ENCODE data around the gene LIPK. TPM values are rescaled to one million over a fixed set of nuclear protein-coding genes. Genes with fewer than 3 reads are reported as not detected.
"Not testable (repeated sequence)": the region's sequence is repeated elsewhere in the genome, so short reads cannot be mapped to it uniquely, and the experiment has no call there.

LIPK gene
- total RNA-seq, 1 donor from 2014 or later = not detected

DNA sequence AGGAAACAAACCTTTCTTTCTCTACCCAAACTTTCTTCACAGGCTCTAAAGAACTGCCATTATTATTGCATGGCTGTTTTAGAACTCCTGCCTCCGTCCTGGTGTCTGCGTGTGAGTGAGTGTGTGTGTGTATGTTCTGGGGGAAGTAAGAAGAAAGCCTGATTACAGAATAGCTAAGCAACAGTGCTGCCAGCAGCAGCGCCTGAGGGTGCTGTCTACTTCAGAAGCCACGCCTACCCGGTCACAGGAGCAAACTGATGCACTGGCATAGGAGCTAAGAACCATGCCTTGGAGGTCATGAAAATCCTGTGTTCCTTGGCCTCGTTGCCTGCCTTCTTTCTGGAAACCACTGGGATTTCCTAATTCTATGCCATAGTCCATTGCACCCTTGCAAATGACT lies 25.2 kb downstream of the LIPK start:
- no peaks in the 10 kb centered on the region for H3K9me3 Mint-ChIP-seq
- DNase-seq (ENCODE audit: low spot score) = no peak
- intact Hi-C loops (cut with micrococcal nuclease) = no loop called here
- peaks cover 28% of the 10 kb centered on the region for H3K27me3 Mint-ChIP-seq (ENCODE audit: low read depth)
- no peak overlapping the region for H3K27ac Mint-ChIP-seq
- no peaks in the 10 kb centered on the region for H3K36me3 Mint-ChIP-seq (ENCODE audit: low read depth)
- no peak overlapping the region for H3K4me3 Mint-ChIP-seq (ENCODE audit: low read depth)
- peaks cover 1% of the 10 kb centered on the region for H3K4me1 Mint-ChIP-seq (ENCODE audit: low read depth)

DNA sequence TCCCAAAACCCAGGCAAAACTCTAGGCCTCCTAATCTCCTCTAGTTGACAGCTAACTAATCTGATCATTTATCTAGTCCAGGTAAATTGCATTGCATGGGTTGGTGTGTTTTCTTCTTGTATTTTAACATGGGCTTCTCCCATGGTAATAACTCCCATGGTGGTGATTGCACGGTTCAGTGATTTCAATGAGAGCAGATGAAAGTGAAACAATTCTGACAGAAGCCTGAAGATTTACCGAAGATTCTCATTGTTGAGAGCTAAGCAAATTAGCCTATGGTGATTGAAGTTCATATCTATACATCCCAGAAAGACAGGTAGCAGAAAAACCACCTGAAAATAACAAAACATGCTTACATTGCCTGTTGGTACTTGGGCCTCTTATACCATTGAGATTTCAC lies 27.2 kb downstream of the LIPK start:
- intact Hi-C loops (cut with micrococcal nuclease) = no loop called here
- no peak for DNase-seq (ENCODE audit: low spot score)
- Mint-ChIP-seq H3K9me3 (no peaks in the 10 kb centered on the region), H3K4me3 (ENCODE audit: low read depth) (no peak overlapping the region), H3K36me3 (ENCODE audit: low read depth) (no peaks in the 10 kb centered on the region), H3K4me1 (ENCODE audit: low read depth) (peaks cover 1% of the 10 kb centered on the region), H3K27ac (no peak overlapping the region), H3K27me3 (ENCODE audit: low read depth) (peaks cover 27% of the 10 kb centered on the region)

DNA sequence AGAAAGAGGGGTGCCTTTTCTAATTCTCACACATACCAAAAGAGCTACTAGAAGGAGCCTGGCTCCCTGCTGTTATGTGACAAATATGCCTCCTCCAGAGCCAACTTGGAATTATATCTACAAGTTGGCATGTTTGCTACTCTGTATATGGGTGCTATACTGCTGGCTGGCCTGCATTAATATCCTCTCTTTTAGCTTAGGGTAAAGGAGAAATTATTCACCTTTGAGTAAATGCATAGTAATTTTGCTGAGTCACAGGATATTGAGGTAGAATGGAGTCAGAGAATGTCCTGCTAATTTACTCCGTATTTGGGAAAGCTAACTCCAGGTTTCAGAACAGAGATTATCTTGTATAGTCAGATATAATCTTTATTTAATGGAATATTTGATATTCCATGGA lies 29.6 kb downstream of the LIPK start:
- Mint-ChIP-seq H3K27me3 (ENCODE audit: low read depth) (peaks cover 39% of the 10 kb centered on the region), H3K9me3 (no peaks in the 10 kb centered on the region), H3K27ac (no peak overlapping the region), H3K4me1 (ENCODE audit: low read depth) (peaks cover 1% of the 10 kb centered on the region), H3K36me3 (ENCODE audit: low read depth) (no peaks in the 10 kb centered on the region), H3K4me3 (ENCODE audit: low read depth) (no peak overlapping the region)
- intact Hi-C loops (cut with micrococcal nuclease) = no loop called here
- DNase-seq (ENCODE audit: low spot score) = no peak

DNA sequence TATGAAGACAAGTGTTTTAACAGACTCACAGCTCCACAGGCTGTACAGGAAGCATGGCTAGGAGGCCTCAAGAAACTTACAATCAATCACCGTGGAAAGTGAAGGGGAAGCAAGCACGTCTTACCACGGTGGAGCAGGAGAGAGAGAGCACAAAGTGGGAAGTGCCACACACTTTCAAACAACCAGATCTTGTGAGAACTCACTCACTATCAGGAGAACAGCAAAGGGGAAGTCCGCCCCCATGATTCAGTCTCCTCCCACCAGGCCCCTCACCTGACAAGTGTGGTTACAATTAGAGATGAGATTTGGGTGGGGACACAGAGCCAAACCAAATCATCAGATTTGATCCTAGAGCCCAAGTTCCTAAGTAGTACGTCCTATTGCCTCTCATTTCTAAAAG lies 35.9 kb downstream of the LIPK start:
- H3K4me1 Mint-ChIP-seq (ENCODE audit: low read depth); H3K9me3 Mint-ChIP-seq; H3K36me3 Mint-ChIP-seq (ENCODE audit: low read depth); DNase-seq (ENCODE audit: low spot score); intact Hi-C loops (cut with micrococcal nuclease); H3K4me3 Mint-ChIP-seq (ENCODE audit: low read depth); H3K27ac Mint-ChIP-seq: not testable (repeated sequence)
- peaks cover 46% of the 10 kb centered on the region for H3K27me3 Mint-ChIP-seq (ENCODE audit: low read depth)

DNA sequence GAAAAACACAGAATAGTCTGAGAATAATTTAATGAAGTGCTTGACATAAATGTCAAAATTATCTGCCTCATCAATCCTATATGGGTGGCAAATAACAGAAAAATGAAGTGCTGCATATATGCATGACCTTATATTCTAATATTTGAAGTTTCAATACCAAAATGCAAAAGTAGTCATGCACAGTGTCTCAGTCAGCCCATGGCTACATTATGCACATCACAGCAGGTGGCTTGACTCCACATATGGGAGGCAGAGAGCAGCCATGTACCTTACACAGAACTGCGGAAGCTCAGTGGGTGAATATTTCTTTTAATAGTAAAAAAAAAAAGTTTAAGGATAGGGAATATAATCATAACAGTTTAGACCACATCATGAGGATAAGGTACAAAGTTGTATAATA lies 36.4 kb downstream of the LIPK start:
- Mint-ChIP-seq H3K4me1 (ENCODE audit: low read depth) (no peaks in the 10 kb centered on the region), H3K9me3 (peaks cover 9% of the 10 kb centered on the region), H3K36me3 (ENCODE audit: low read depth) (no peaks in the 10 kb centered on the region), H3K27ac (no peak overlapping the region), H3K4me3 (ENCODE audit: low read depth) (no peak overlapping the region), H3K27me3 (ENCODE audit: low read depth) (peaks cover 49% of the 10 kb centered on the region)
- intact Hi-C loops (cut with micrococcal nuclease) = no loop called here
- no peak for DNase-seq (ENCODE audit: low spot score)

DNA sequence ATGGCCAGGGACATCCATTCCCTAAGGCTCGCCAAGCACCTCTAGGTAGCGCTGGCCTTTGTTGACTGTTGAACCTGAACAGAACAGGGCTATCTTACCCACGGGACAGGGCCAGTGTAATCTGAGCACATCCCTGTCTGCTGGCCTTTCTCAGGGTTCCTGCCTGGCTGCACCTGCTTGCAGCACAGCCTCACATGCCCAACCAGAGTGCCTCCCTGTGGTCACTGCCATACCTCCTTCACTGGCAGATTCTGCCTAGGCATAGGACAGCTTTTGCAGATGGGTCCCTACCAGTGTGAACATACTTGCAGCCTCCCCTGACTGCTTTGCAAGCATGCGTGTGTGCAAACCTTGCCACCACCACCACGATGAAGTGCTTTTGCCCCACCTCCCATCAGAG lies 38.0 kb downstream of the LIPK start:
- intact Hi-C loops (cut with micrococcal nuclease) = no loop called here
- no peaks in the 10 kb centered on the region for H3K4me1 Mint-ChIP-seq (ENCODE audit: low read depth)
- H3K9me3 Mint-ChIP-seq = peaks cover 12% of the 10 kb centered on the region
- no peak overlapping the region for H3K4me3 Mint-ChIP-seq (ENCODE audit: low read depth)
- no peak overlapping the region for H3K27ac Mint-ChIP-seq
- DNase-seq (ENCODE audit: low spot score) = no peak
- H3K27me3 Mint-ChIP-seq (ENCODE audit: low read depth) = peaks cover 49% of the 10 kb centered on the region
- no peaks in the 10 kb centered on the region for H3K36me3 Mint-ChIP-seq (ENCODE audit: low read depth)

DNA sequence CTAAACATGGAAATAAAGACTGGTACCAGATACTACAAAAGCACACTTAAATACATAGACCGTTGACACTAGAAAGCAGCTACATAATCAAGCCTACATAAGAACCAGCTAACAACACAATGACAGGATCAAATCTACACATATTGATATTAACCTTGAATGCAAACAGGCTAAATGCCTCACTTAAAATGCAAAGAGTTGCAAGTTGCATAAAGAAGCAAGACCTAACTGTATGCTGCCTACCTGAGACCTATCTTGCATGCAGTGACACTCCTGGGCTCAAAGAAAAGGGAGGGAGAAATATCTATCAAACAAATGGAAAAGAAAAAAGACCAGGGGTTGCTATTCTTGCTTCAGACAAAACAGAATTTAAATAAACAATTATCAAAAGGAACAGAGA lies 39.6 kb downstream of the LIPK start:
- H3K27me3 Mint-ChIP-seq (ENCODE audit: low read depth) = peaks cover 47% of the 10 kb centered on the region
- H3K4me1 Mint-ChIP-seq (ENCODE audit: low read depth) = no peaks in the 10 kb centered on the region
- no peaks in the 10 kb centered on the region for H3K36me3 Mint-ChIP-seq (ENCODE audit: low read depth)
- H3K9me3 Mint-ChIP-seq = peaks cover 12% of the 10 kb centered on the region
- intact Hi-C loops (cut with micrococcal nuclease) = no loop called here
- H3K4me3 Mint-ChIP-seq (ENCODE audit: low read depth) = no peak overlapping the region
- DNase-seq (ENCODE audit: low spot score) = no peak
- H3K27ac Mint-ChIP-seq = no peak overlapping the region

DNA sequence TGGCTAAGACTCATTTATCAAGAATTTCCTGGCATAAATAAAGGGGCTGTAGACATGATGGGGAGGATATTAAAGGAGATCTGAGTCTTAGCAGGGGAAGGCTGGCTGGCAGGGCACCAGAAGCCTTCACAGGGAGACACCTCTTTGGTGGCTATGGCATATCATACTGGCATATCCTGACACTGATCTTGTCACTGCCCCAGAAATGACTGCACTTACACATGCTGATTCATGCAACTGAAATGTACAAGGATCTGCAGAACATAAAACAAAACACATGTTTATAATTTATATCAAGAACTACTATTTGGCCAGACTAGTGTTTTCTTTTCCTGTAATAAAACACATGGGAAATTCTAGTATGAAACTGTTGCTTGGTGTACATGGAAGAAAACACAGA lies 48.2 kb downstream of the LIPK start:
- Mint-ChIP-seq H3K27me3 (ENCODE audit: low read depth) (peaks cover 43% of the 10 kb centered on the region), H3K4me1 (ENCODE audit: low read depth) (peaks cover 6% of the 10 kb centered on the region), H3K4me3 (ENCODE audit: low read depth) (no peak overlapping the region), H3K36me3 (ENCODE audit: low read depth) (no peaks in the 10 kb centered on the region), H3K27ac (no peak overlapping the region), H3K9me3 (no peaks in the 10 kb centered on the region)
- intact Hi-C loops (cut with micrococcal nuclease) = loop anchor here (2.0 kb wide), 1 partner anchor 47 kb away; no protein-coding TSS in a partner anchor
- DNase-seq (ENCODE audit: low spot score) = no peak

DNA sequence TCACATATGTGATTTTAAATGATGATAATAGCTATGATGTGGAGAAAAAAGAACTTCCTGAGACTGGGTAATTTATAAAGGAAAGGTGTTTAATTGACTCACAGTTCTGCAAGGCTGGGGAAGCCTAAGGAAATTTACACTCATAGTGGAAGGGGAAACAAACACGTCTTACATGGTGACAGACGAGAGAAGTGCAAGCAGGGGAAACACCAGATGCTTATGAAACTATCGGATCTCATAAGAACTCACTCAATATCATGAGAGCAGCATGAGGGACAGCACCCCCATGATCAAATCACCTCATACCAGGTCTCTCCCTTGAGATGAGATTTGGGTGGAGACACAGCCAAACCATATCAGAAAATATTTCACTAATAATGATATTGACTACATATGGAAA lies 49.7 kb downstream of the LIPK start:
- no peak for DNase-seq (ENCODE audit: low spot score)
- Mint-ChIP-seq H3K36me3 (ENCODE audit: low read depth) (no peaks in the 10 kb centered on the region), H3K4me3 (ENCODE audit: low read depth) (no peak overlapping the region), H3K27ac (no peak overlapping the region), H3K27me3 (ENCODE audit: low read depth) (peaks cover 43% of the 10 kb centered on the region), H3K4me1 (ENCODE audit: low read depth) (peaks cover 10% of the 10 kb centered on the region), H3K9me3 (no peaks in the 10 kb centered on the region)
- intact Hi-C loops (cut with micrococcal nuclease) = loop anchor here (1.0 to 5.0 kb wide), 3 partner anchors 37 to 48 kb away; no protein-coding TSS in a partner anchor

DNA sequence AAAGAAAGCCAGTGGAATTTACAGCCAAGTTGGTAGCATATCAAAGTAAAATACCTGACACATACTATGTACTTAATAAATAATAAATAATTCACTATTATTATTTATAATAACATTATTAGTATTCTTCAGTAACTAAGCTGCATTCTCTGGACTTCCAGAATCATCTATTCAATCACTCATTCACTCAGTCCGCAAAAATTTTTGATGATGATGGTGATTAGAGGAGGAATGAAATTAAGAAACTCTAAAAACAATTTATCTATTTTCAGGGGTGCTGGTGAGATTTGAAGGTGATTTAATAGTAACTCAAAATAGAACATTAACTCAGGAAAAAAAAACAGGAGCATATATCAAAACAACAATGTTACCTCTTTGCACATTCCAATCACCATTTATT lies 50.6 kb downstream of the LIPK start:
- DNase-seq (ENCODE audit: low spot score) = no peak
- Mint-ChIP-seq H3K4me1 (ENCODE audit: low read depth) (peaks cover 10% of the 10 kb centered on the region), H3K36me3 (ENCODE audit: low read depth) (no peaks in the 10 kb centered on the region), H3K4me3 (ENCODE audit: low read depth) (no peak overlapping the region), H3K27ac (no peak overlapping the region), H3K9me3 (no peaks in the 10 kb centered on the region), H3K27me3 (ENCODE audit: low read depth) (peaks cover 39% of the 10 kb centered on the region)
- intact Hi-C loops (cut with micrococcal nuclease) = loop anchor here (5.0 kb wide), 1 partner anchor 36 kb away; no protein-coding TSS in a partner anchor

DNA sequence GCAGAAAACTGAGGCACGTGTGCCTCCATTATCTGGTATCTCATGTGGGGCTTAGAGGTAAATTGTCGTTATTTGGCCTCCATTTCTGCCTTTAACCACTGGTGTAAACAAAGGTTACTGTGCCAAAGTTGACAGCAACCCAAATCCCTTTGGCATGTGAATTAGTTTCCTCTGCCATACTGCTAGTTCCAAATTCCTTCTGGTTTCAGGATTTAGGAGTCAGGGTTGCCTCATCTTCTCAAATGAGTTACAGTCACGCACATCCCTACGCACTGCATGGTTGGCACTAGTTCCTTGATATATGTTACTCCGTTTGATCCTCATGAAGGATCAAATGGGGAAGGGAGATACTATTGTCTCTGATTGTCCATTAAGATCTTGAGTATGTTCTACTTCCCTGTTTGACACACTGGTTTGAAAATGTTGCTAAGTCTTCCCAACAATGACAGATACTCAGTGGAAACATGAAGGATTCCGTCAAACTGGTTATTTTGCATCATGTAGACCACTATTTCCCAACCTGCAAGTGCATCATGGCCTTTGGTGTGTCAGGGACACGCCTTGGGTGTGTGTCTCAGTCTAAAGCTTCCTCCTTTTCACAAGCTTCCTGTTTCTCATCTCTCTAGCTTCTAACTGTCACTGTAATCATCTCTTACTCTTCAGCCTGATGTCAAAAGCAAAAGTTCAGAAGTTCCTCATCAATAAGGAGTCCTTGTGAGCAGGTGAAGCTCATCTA lies 53.5 kb downstream of the LIPK start, which contains the start of gene LIPN:
Gene LIPN, plus strand, starts transcription at position 655 of the 736 bp plus-strand sequence. CDS start 1,386 bp downstream, outside the sequence.
- H3K27ac Mint-ChIP-seq = no peak within 1 kb of the TSS
- H3K27me3 Mint-ChIP-seq (ENCODE audit: low read depth) = peaks cover 37% of the 10 kb centered on the region
- no peaks in the 10 kb centered on the region for H3K36me3 Mint-ChIP-seq (ENCODE audit: low read depth)
- no peaks in the 10 kb centered on the region for H3K9me3 Mint-ChIP-seq
- peaks cover 19% of the 10 kb centered on the region for H3K4me1 Mint-ChIP-seq (ENCODE audit: low read depth)
- no peak within 1 kb of the TSS for H3K4me3 Mint-ChIP-seq (ENCODE audit: low read depth)
- DNase-seq (ENCODE audit: low spot score) = no peak
- intact Hi-C loops (cut with micrococcal nuclease) = loop anchor here (5.0 kb wide), 1 partner anchor 33 kb away; no protein-coding TSS in a partner anchor

DNA sequence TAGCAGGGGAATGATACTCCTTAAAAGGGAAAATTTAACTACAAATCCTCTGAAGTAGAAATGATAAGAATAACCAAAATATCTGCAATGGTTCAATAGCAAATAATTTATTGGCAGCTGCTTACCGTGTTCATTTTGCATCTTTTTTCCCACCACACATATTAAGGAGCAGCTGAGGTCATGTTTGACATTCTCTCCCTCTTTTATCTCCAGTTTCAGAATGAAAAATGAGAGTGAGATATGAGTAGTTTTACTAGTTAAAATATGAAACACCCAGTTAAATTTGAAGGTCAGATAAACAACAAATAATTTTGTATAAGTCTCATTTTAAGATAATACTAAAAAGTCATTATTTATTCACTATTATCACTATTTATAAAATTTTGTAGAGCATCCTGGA lies 56.9 kb downstream of the LIPK start:
- no peak overlapping the region for H3K4me3 Mint-ChIP-seq (ENCODE audit: low read depth)
- H3K36me3 Mint-ChIP-seq (ENCODE audit: low read depth) = no peaks in the 10 kb centered on the region
- intact Hi-C loops (cut with micrococcal nuclease) = no loop called here

DNA sequence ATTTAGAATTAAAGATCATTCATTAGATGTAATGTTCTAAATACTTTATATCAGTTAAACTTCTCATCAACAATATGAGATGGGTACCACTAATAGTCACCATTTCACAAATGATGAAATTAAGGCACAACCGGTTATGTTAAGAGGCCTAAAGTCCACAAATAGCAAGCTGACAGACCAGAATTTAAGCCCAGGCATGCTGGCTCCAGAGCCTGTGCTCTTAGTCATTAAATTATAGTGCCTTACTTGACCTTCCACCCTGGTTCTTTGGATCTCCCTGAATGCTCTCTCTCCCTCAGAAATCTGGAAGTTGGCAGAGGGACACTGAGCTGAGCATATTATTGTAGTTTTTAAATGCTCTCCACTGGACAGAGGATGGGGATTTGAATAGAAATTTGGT lies 57.4 kb downstream of the LIPK start:
- intact Hi-C loops (cut with micrococcal nuclease) = no loop called here
- no peak for DNase-seq (ENCODE audit: low spot score)
- Mint-ChIP-seq H3K36me3 (ENCODE audit: low read depth) (no peaks in the 10 kb centered on the region), H3K27me3 (ENCODE audit: low read depth) (peaks cover 51% of the 10 kb centered on the region), H3K27ac (no peak overlapping the region), H3K4me3 (ENCODE audit: low read depth) (no peak overlapping the region), H3K4me1 (ENCODE audit: low read depth) (peaks cover 14% of the 10 kb centered on the region), H3K9me3 (no peaks in the 10 kb centered on the region)

More for the DNA sequence above, 56.9 kb downstream of the LIPK start:
- Mint-ChIP-seq H3K9me3 (no peaks in the 10 kb centered on the region), H3K27me3 (ENCODE audit: low read depth) (peaks cover 45% of the 10 kb centered on the region), H3K27ac (no peak overlapping the region), H3K4me1 (ENCODE audit: low read depth) (peaks cover 14% of the 10 kb centered on the region)
- DNase-seq (ENCODE audit: low spot score) = no peak
